ENCODE data around the gene NT5C2. TPM values are rescaled to one million over a fixed set of nuclear protein-coding genes. Genes with fewer than 3 reads are reported as not detected.

The NT5C2 gene
- total RNA-seq, 1 experiment from 2014 or later = 40.0 TPM

DNA sequence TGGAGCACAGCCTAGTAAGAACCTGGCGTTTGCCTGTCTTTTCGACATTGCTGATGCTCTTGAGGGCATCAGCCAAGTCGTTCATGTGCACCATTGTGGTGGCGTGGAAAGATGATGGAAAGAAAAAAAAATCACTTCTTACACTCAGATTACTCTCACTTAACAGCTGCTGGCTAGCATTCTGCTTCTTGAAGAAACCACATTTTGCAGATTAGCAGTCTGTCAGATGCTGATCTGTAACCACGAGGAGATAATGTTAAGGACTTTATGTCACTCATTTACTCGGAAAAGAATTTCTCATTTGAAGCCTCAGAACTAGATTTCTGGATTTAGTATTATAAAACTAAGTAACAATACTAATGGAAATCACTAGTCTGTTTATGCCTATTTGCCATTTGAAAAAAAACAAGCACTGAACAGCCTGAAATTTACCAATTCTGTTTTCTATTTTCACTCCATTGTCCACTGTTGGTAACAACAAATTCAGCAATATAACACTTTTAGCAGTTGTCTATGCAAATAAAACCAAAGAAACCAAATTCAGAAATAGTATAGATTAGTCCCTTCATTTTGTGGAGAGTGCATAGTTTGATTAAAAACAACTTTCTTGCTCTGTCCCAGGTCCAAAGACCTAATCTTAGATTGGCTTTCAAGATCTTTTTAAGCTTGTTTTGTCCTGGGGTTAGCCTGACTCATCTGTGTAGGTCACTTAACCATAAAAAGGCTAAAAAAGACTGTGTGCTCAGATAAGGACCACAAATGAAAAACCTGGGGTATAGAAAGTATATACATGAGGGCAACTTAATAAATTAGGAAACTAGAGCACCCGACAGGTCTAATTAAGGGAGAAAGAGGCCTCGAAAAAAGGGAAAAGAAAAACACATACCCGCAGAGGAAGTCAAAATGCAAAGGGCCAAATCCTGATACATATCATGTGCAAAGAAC lies 67.5 kb downstream of the NT5C2 start:
- DNase-seq (ENCODE audit: low read depth) = no peak

DNA sequence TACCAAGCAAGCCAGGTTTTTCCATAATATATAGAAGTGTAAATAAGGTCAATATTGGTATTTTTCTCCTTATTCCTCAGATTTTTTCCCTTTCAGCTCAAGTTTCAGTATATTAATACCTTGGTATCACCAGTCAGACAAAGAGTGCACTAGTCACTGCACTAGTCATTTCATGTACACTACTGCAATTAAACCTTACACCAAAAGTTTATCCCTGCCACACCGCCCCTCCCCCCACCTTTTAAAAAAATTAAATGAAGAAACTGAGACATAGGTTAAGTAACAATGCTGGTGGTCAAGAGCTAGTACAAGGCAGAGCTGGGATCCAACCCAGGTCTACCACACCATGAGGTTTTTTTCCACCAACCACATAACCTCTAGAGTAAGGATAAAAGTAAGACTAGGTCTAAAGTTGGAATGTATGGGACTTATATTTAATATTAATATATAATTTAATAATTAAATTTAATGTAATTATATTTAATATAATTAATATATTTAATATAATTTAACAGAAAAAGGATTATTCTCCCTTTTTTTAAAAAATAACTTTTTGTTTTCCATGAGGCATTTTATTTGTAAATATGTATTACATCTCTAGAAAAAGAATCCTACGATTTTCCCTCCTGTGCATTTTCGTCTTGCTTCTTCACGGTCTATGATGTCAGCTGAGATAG lies 68.5 kb downstream of the NT5C2 start:
- no peak for DNase-seq (ENCODE audit: low read depth)

DNA sequence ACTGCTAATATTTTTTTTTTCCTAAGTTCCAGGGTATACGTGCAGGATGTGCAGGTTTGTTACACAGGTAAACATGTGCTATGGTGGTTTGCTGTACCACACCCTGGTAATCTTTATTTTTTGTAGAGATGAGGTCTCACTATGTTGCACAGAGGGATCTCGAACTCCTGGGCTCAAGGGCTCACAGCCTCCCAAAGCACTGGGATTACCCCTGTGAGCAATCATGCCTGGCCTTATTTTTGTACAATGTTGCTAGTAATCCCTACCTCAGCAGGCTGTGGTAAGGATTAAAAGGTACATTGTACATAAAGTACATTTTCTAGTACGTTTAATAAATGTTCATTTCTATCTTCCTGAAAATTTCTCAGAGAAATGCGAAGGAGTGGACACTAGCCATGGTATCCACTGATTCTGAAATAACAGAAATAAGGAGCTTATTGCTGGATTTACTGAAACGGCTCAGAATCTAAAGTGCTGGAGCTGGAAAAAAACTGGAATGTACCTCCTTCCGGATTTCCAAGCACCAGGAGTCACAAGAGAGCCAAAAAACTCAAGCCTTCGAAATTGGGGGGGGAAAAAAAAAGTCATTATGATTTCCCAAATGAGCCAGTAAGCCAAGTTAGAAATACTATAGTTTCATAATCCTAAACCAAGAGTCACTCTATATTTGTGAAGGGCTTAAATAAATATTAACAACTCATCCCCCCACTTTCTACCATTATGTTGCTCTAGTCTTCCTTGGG lies 69.6 kb downstream of the NT5C2 start:
- no peak for DNase-seq (ENCODE audit: low read depth)

DNA sequence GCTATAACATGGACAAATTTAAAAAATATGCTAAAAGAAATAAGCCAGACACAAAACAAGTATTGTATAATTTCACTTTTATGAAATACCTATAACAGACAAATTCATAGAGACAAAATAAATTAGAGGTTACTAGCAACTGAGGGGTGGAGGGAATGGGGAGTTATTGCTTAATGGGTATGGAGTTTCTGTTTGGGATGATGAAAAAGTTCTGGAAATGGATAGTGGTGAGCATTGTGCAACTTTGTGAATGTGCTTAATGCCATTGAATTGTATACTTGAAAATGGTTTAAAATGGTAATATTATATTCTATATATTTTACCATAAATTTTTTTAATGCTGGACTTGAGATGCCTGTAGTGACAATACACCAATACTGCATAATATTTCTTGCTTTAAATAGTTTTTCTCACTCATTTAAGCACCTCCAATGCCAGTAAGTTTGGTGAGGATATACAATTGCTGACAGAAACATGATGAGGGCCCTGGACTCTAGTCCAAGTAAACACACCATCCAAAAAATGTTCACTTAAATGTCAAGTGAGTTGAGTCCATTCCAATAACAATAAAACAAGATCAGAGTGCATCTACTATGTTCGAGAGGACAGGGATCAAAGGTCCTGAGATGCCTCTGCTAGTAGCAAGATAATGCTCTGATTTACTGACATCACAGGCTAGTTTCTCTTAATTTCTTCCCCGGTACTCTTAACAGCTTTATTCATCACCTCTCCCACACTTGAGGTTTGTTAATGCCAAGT lies 71.9 kb downstream of the NT5C2 start:
- DNase-seq (ENCODE audit: low read depth) = no peak

DNA sequence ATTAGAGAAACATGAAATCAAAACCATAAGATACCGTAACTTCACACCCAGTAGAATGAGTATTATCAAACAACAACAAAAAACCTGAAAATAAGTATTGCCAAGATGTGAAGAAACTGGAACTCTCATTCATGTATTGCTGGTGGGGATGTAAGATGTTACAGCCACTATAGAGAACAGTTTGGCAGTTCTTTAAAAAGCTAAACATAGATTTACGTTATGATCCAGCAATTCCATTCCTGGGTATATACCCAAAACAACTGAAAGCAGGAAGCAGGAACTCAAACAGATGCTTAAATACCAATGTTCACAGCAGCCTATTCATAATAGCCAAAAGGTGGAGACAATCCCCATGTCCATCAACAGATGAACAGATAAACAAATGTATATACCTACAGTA lies 72.5 kb downstream of the NT5C2 start:
- no peak for DNase-seq (ENCODE audit: low read depth)

DNA sequence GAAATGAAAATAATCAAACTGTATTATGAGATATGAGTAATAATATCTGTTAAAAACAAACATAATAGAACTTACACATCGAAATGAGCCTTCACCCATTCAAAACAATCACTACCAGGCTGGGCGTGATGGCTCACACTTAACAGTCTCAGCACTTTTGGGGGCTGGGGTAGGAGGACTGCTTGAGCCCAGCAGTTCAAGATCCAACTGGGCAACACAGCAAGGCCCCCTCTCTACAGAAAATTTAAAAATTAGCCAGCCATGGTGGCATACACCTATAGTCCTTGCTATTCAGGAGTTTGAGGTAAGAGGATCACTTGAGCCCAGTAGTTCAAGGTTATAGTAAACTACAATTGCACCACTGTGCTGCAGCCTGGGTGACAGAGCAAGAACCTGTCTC lies 75.8 kb downstream of the NT5C2 start:
- no peak for DNase-seq (ENCODE audit: low read depth)

DNA sequence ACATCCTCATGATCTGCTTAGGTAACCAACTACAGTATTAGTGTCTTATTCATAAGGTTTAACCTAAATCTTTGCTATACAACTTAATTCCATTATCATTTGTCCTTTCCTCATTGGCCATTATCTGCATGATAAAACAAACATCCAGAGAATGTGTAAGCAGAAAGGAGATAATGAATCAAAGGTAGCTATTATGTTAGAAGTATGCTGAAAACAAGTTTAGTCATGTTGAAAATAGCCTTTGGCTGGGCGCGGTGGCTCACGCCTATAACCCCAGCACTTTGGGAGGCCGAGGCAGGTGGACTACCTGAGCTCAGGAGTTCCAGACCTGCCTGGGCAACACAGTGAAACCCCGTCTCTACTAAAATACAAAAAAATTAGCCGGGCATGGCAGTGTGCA lies 78.2 kb downstream of the NT5C2 start:
- no peak for DNase-seq (ENCODE audit: low read depth)

DNA sequence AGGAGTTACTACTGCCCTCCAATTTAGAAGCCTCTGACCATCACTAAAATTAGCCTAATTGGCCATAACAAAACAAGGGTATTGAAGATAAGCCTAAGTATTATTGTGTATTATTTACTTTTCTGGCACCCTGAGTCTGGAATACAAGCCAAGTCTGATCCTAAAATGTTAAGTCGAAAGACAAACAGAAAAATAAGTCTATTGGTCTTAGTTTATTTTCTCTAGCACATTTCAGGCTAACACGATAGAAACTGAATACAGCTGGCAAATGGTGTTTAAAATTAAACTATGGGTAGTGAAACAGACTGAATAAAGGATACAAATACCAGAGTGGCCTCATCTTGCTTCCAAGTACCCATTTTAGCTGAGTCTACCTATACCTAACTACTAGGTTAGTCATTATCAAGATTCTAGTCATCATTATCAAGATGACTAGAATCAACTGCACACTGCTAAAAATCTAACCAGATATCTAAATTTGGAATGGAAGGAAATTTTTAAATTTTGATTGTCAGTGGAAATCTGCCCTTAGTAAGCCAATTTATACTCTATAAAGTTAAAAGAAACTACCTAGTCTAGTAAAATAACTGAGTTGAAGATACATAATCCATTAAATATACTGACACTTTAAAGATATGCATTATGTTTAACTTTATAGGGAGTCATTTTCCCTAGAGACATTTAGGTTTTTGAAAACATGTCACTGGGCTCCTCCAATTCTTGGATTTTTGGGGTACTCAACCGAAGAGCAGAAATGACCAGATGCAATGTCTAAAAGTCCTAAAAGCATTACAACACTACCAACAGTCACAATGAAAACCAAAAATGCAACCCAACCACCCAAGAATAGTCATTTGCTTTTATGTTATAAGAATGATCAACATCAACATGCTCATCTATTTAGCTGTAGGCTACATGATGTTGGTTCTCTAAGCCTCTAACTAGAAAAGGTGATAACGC lies 80.9 kb downstream of the NT5C2 start:
- DNase-seq (ENCODE audit: low read depth) = no peak

DNA sequence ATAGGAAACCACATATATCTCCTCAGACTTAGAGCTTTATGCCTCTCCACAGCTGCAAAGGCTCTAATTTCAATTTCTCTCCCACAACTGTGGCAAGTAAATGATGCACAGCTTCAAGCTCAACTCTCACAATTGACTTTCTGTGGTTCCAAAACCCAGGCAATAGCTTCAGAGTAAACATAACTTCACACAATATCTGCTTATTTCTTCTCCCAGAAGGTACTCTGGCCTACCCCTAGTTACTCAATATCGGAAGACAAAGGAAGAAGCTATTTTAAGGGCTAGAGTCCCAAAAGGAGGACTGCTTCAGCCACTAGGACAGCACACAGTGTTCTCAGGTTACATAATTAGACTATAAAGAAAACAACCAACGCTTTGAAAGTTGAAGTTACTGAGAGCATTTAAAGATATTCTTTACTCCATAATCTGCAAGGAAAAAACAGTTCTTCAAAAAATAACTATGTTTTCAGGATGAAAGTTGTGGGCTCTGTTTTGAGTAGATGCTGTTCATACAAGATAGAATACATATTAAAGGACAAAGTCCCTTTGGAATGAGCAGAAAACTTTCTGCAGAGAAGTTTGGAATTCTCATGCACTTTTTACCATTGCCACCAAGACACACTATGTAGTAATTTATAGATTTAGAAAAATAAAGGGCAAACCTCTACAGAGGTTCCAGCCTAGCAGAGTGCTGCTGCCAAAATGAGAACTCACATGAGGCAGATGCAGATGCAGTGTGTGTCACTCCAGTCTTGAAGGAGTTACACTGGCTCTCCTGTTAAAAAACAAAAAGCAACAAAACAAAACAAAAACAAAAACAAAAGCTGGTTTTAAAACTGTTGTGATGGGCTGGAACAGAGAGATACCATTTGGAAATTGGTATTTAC lies 81.8 kb downstream of the NT5C2 start:
- no peak for DNase-seq (ENCODE audit: low read depth)

DNA sequence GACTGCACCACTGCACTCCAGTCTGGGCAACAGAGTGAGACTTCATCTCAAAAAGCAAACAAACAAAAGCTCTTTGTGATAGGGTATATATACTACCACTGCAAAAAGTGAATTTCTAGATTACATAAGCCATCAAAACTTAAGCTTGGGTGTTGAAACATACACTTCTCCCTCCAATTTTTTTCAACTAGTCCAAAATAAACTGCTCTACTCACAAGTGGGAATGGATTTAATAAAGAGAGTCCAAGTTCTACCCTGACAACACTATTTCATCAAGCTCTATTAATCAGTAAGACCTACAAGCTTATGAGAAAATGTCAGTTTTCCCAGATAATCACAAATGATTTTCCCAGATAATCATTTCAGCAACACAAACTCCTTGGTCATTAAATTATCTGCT lies 82.7 kb downstream of the NT5C2 start:
- no peak for DNase-seq (ENCODE audit: low read depth)

DNA sequence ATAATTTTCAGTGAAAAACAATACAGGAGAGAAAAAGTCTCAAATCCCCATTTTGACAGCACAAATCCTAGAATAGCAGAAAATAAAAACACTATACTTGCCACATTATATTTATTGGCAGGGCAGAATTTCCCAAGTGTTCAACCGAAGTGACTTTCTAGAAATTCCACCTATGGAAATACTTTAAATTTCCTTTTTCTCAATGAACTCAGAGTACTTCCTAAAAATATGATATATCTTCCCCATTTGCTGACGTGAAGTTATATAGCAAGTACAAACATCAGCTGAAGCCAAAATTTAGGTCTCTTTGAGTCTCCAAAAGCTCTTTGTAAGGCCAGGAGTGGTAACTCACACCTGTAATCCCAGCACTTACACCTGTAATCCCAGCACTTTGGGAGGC lies 83.3 kb downstream of the NT5C2 start:
- DNase-seq (ENCODE audit: low read depth) = no peak

DNA sequence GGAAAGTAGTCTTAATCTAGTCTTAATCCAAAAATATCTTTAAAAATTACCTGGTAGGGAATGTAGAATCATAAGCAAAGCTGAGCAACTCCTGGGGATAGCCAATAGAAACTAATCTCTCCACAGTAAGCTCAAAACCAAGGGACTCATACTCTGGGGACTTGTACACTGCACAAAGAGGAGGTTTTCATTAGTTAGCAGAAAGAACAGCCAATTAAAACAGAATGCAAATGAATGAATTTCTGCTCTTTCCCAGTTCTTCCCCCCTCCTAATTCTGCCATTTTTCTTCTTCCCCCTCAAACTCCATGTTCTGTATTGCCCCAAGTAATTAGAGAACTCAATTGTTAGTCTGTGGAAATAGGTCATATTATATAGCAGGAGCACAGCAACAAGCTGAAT lies 86.5 kb downstream of the NT5C2 start:
- no peak for DNase-seq (ENCODE audit: low read depth)

DNA sequence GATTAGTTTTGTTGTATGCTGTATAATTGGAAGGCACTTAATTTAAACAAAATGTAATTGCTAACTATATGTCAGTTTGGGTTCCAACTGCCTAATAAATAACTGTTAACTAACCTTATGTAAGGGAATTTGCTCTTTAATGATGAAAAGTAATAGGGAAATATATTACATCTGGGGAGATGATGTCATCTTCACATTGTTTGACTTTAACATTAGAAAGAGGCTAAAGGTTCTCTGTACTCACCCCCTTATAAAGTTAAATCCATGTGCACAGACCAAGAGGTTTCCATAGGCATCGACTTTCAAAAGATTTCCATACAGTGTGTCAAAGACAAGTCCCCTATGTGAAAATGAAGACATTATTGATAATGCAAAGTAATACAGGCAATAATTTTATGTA lies 87.6 kb downstream of the NT5C2 start:
- no peak for DNase-seq (ENCODE audit: low read depth)

DNA sequence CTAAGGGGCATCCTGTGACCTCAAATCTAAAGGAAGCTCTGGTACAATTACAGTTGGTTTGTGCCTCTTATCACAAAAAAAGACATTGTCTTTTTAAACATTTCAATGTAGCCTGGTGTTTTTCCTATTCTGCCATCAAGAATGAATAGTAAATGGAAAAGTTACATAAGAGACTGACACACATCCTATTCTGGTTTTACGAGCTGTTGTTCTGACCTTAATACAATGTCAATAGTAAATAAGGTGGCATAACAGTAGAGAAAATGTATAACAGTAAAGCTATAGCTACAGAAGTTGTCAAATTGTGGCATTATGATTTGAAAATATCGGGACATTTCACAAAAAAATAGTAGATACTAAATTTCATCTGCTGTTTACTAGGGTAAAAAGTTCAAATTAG lies 88.4 kb downstream of the NT5C2 start:
- DNase-seq (ENCODE audit: low read depth) = no peak

DNA sequence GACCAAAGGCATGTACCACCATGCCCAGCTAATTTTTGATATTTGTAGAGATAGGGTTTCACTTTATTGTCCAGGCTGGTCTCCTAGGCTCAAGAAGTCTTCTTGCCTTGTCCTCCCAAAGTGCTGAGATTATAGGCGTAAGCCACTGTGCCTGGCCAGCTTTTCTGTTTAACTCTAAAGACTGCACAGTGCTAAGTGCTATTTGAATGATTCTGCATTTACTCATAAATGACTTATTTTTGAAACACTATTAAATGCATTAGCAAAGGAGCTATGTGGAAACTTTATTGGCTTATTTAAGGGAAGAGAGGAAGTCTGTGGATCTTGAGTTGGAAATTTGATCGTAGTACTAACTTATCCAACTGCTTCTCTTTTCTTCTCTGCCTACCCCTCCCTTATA lies 89.1 kb downstream of the NT5C2 start:
- no peak for DNase-seq (ENCODE audit: low read depth)

DNA sequence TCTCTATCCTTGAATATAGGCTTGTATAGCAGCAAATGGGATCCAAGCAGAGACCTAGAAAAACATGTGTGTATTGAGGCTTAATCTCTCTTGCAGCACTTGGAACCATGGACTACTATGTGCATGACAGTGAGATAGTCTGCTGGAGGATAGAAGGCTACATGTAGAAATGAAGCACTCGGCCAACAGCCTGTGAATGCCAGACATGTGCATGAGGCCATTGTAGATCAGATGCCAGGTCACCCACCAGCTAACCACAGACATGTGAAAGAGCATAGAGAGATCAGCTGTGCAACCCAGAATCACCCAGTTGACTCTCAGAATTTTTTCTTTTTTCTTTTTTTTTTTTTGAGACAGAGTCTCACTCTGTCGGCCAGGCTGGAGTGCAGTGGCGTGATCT lies 90.9 kb downstream of the NT5C2 start:
- DNase-seq (ENCODE audit: low read depth) = no peak

DNA sequence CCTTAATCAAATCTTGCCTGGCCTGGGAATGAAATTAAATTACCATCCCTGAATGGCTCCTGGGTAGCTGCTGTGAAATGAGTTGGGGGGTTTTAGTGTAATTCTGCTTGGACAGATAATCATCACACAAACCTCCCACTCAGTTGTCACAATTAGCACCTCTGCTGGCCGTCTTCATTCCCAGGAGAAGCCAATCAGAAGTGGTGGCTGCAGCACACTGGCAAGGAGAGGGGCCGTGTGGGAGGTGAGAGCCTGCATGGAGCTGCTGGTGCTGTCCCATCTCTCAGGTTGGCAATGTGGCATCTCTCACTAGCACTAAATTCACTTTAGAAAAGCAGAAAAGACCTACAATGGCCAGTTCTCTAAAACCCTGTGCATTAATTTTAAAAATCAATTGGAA lies 92.5 kb downstream of the NT5C2 start:
- no peak for DNase-seq (ENCODE audit: low read depth)

DNA sequence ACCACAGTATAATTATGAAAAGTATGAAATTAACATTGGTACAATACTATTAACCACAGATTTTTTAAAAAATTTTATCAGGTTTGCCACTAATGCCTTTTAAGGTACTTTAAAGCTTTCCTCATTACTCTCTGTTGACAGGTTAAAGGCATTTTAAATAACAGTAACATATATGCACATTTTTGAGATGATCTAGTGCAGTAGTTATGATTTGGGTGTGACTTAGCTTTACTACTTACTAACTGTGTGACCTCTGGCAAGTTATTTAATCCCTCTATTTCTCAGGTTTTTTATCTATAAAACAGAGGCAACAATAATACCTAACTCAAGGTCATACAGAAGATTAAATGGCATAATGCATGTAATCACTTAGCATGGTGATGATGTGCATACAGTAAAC lies 94.8 kb downstream of the NT5C2 start:
- DNase-seq (ENCODE audit: low read depth) = no peak

DNA sequence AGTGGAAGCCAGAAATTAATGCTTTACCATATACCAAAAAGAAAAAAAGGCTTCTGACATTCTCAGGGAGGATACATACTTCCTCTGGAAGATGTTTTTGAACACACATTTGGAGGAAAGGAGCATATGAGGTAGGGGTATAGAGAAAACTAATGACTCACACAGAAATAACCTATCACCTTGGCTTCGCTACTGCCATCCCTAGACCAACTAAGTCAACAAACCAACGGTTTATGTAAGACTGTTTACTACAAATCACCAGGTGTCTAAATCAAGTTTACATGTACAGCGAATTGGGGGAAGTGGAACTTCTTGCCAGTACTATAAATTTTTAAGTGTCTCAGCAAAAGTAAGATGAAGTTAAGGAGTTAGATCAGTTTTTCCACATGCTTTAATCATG lies 96.9 kb downstream of the NT5C2 start:
- no peak for DNase-seq (ENCODE audit: low read depth)
